Liver (tissue), 9 donors: ENCODE results near the gene PPP2R3A. TPM values are rescaled to one million over a fixed set of nuclear protein-coding genes. Genes with fewer than 3 reads are reported as not detected.
"Not testable (repeated sequence)": the region's sequence is repeated elsewhere in the genome, so short reads cannot be mapped to it uniquely, and the experiment has no call there.

ENCODE experiments used
- DNase-seq: peaks from one replicate; pipeline ENCODE4 v3.0.0-alpha.2; 2017; ENCODE audit warnings: low spot score
- H3K27ac ChIP-seq, 2 donors: one replicate each; pipeline ENCODE4 v1.7.0; 2013; ENCODE audit warnings: inconsistent platforms in 2 of 2, low read length in 2 of 2, control low read depth in 1 of 2, low read depth in 1 of 2, mild to moderate bottlenecking in 1 of 2
- H3K27me3 ChIP-seq, 4 donors: one replicate each; pipeline versions ENCODE4 v1.6.1 to v1.7.0; 2013; ENCODE audit warnings: low read length in 3 of 4, inconsistent platforms in 1 of 4, mild to moderate bottlenecking in 1 of 4, moderate library complexity in 1 of 4; ENCODE audit not compliant: control insufficient read depth in 4 of 4, insufficient read depth in 4 of 4
- H3K36me3 ChIP-seq, 4 donors: one replicate each; pipeline versions ENCODE4 v1.6.1 to v1.7.0; 2013; ENCODE audit warnings: low read length in 3 of 4, mild to moderate bottlenecking in 3 of 4, low read depth in 1 of 4, moderate library complexity in 1 of 4; ENCODE audit not compliant: control insufficient read depth in 4 of 4, insufficient read depth in 3 of 4
- H3K4me1 ChIP-seq, 4 donors: one replicate each; pipeline versions ENCODE4 v1.6.1 to v1.7.0; 2013; ENCODE audit warnings: low read length in 3 of 4, mild to moderate bottlenecking in 3 of 4, moderate library complexity in 1 of 4; ENCODE audit not compliant: control insufficient read depth in 4 of 4, insufficient read depth in 4 of 4
- H3K4me3 ChIP-seq, 3 donors: one replicate each; pipeline versions ENCODE4 v1.6.1 to v1.7.0; 2013; ENCODE audit warnings: low read length in 3 of 3, control low read depth in 1 of 3, low read depth in 1 of 3, mild to moderate bottlenecking in 1 of 3
- H3K9ac ChIP-seq, 2 donors: one replicate each; pipeline ENCODE4 v1.7.0; 2013; ENCODE audit warnings: low read length in 2 of 2, mild to moderate bottlenecking in 2 of 2, moderate library complexity in 2 of 2, control low read depth in 1 of 2, low read depth in 1 of 2
- H3K9me3 ChIP-seq, 4 donors: one replicate each; pipeline versions ENCODE4 v1.6.1 to v1.7.0; 2013; ENCODE audit warnings: low read length in 3 of 4; ENCODE audit not compliant: control insufficient read depth in 4 of 4
- EGR1 ChIP-seq, 2 donors: IDR thresholded peaks; 2 replicates each; pipeline ENCODE4 v1.6.1; 2016 to 2018; ENCODE audit warnings: antibody characterized with exemption in 2 of 2, low read depth in 2 of 2
- FOXA1 ChIP-seq: IDR thresholded peaks from 2 replicates; pipeline ENCODE4 v1.6.1; 2016; ENCODE audit warnings: antibody characterized with exemption
- FOXA2 ChIP-seq: IDR thresholded peaks from 2 replicates; pipeline ENCODE4 v1.6.1; 2016; ENCODE audit warnings: antibody characterized with exemption
- HNF4G ChIP-seq: IDR thresholded peaks from 2 replicates; pipeline ENCODE4 v1.6.1; 2016; ENCODE audit warnings: antibody characterized with exemption
- NR2F2 ChIP-seq: IDR thresholded peaks from 2 replicates; pipeline ENCODE4 v1.6.1; 2016; ENCODE audit warnings: antibody characterized with exemption
- REST ChIP-seq: IDR thresholded peaks from 2 replicates; pipeline ENCODE4 v1.6.1; 2016; ENCODE audit warnings: antibody characterized with exemption, mild to moderate bottlenecking
- RXRA ChIP-seq, 2 donors: IDR thresholded peaks; 2 replicates each; pipeline ENCODE4 v1.6.1; 2017 to 2018; ENCODE audit warnings: antibody characterized with exemption in 2 of 2, mild to moderate bottlenecking in 1 of 2
- SP1 ChIP-seq: IDR thresholded peaks from 2 replicates; pipeline ENCODE4 v1.6.1; 2018; ENCODE audit warnings: antibody characterized with exemption, mild to moderate bottlenecking
- WGBS: extraction: QIAGEN DNeasy Blood & Tissue Kit; methylation state at CpG from one replicate; pipeline ENCODE4 v1.1.7; 2013; 5-methylcytosine and 5-hydroxymethylcytosine counted together
- polyA plus RNA-seq, 2 donors: library from polyadenylated mRNA; stranded (reverse) in 1 of 2; unstranded in 1 of 2; fragments of 200-250 nt in 1 of 2; fragments of >200 nt in 1 of 2; fragmentation: Nextera tagmentation in 1 of 2; extraction: Ambion mirVana in 1 of 2; gene quantifications; one replicate each; pipeline versions ENCODE4 v1.2.1 to v1.2.3, GENCODE V29; 2013 to 2015
- total RNA-seq, 2 donors: library from RNA; depleted of rRNA; stranded (reverse); fragments of >200 nt; gene quantifications; one replicate each; pipeline ENCODE4 v1.2.3, GENCODE V29; 2014
- donor health status: healthy.
- donor health status: healthy.
- donor health status: healthy.
- donor health status: healthy.
- donor health status: healthy.

Gene PPP2R3A
- total and polyA plus RNA-seq, 4 donors = 0.54 to 3.3 (median 1.6) TPM

- TF ChIP-seq REST (no peak), HNF4G (no peak)
Measured at GRCh38 chr3:136110481-136110880, 145.0 kb downstream of the PPP2R3A start (continued).

- Histone ChIP-seq H3K9me3 (no peaks in the 10 kb centered on the region), H3K4me1 (no peaks in the 10 kb centered on the region), H3K9ac (no peak overlapping the region), H3K27ac (no peak overlapping the region), H3K4me3 (no peak overlapping the region), H3K36me3 (no peaks in the 10 kb centered on the region), H3K27me3 (no peaks in the 10 kb centered on the region)
- TF ChIP-seq NR2F2 (no peak), EGR1 (IDR thresholded peaks at IDR 0.05; ENCODE audit: low read depth in 2 of 2) (no peak), SP1 (no peak), FOXA2 (no peak), RXRA (IDR thresholded peaks at IDR 0.05) (no peak), FOXA1 (no peak)
- DNase-seq = no peak
- WGBS = 99% methylated on average over 2 of the region's 2 CpGs
Measured at GRCh38 chr3:136114421-136114820, 148.9 kb downstream of the PPP2R3A start.

- not testable (repeated sequence) for H3K4me1 ChIP-seq, H3K27ac ChIP-seq, H3K36me3 ChIP-seq, H3K9me3 ChIP-seq, H3K27me3 ChIP-seq, H3K9ac ChIP-seq, DNase-seq, H3K4me3 ChIP-seq
- WGBS = 100% methylated on average over 1 of the region's 1 CpG
Measured at GRCh38 chr3:136119332-136119731, 153.8 kb downstream of the PPP2R3A start.

DNA sequence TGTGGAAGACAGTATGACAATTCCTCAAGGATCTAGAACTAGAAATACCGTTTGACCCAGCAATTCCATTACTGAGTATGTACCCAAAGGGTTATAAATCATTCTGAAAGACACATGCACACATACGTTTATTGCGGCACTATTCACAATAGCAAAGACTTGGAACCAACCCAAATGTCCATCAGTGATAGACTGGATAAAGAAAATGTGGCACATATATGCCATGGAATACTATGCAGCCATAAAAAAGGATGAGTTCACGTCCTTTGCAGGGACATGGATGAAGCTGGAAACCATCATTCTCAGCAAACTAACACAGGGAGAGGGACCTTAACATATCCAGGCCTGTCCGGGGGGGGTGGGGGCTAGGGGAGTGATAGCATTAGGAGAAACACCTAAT is 154.3 kb downstream of the PPP2R3A start:
- not testable (repeated sequence) for H3K36me3 ChIP-seq, H3K4me1 ChIP-seq, H3K9me3 ChIP-seq, H3K9ac ChIP-seq, H3K27ac ChIP-seq, DNase-seq, H3K27me3 ChIP-seq, H3K4me3 ChIP-seq
- 93% methylated on average over 5 of the region's 5 CpGs for WGBS
